NCI-H1694 (cell line): ENCODE results near the gene BTBD9.
"Not testable (repeated sequence)": the region's sequence is repeated elsewhere in the genome, so short reads cannot be mapped to it uniquely, and the experiment has no call there.

Experiments
- DNase-seq: peaks from one replicate; lab custom pipeline; 2025; lab: John Stamatoyannopoulos, UW

The BTBD9 gene

DNA sequence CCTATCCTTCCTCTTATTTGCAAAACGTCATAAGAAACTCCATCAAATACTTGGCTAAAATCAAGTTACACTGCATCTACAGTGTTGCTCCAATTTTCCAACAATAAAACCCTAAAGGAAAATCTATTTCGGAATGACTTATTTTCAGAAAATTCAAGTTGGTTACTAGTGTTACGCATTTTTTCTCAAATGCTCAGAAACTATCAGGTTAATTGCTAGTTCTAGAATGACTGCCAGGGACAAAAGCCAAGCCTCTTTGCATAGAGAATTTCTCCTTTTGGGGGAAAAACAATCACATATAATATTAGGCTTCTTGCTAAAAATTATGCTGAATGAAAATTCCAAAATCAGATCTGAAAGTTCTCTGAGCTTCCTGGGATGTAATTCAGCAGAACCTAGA is 210.2 kb downstream of the BTBD9 start:
- DNase-seq, result no peak

GRCh38 chr6:38427492-38428210 is 212.1 kb downstream of the BTBD9 start:
- DNase-seq, result no peak

DNA sequence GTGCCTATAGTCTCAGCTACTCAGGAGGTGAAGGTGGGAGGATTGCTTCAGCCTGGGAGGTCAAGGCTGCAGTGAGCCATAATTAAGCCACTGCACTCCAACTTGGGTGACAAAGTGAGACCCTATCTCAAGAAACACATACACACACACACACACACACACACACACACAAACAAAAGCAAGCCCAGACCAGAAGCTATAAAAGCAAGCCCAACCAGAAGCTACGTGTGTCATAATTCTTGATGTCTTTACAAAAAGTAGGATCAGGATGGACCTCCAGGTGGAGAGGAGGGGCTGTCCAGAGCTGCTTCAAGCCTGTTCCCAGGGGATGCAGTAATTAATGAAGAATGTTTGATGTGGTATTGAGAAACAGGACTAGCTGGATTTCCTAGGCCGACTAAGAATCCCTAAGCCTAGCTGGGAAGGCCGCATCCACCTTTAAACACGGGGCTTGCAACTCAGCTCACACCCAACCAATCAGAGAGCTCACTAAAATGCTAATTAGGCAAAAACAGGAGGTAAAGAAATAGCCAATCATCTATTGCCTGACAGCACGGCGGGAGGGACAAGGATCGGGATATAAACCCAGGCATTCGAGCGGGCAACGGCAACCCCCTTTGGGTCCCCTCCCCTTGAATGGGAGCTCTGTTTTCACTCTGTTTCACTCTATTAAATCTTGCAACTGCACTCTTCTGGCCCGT is 213.8 kb downstream of the BTBD9 start:
- not testable (repeated sequence) for DNase-seq

DNA sequence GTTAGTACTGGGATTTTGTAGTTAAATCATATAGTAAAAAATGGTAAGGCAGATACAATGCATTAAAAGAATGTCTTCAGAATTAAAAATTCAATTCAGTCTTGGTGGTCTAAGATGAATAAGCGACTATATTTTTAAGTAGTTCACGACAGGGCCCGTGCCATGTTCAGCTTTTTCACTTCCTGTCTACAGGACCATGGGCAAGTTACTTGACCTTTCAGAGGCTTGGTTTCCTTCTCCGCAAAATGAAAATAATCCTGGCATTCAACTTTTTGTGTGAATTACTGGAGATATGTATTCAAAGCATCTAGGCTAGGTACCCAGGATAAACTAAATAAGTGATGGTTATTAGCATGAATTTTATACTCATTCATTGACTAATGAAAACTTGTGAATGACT is 216.0 kb downstream of the BTBD9 start:
- no peak for DNase-seq

- DNase-seq, result no peak
These were observed 219.5 kb downstream of the BTBD9 start for GRCh38 chr6:38420207-38420606.

GRCh38 chr6:38417521-38417920 is 222.2 kb downstream of the BTBD9 start:
- DNase-seq, result no peak

- no peak for DNase-seq
These were observed 224.3 kb downstream of the BTBD9 start for GRCh38 chr6:38415231-38416005.

DNA sequence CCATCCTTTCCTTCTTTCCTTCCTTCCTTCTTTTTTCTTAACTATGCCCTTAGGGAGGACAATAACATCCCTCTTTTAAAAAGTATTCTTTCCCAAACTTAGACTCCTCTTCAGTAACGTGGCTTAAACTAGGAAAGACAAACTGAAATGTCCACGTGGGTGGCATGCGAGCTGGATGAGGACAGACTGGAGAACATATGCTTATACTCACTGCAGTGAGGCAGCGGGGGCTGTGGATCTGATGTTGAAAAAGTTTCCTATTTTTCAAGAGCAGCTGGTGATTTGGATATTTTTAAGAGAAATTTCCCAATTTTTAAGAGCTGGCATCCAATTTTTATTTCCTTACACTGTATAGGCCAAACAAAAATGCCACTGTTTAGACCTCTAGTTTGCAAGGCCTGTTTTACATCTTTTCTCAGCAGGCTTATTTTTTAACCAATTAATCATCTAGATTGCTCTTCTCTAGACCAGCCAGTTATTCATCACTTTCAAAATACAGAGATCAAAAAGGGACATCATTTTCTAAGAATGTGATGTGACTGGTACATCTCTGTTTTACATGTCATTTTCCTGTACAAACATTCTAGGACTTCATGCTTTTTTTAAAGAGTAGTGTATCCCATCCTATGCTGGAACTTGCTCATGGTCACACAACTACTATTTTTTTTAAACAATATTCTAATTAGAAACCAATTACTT is 226.5 kb downstream of the BTBD9 start:
- no peak for DNase-seq

- no peak for DNase-seq
These were observed 232.5 kb downstream of the BTBD9 start for GRCh38 chr6:38407192-38407591.

DNA sequence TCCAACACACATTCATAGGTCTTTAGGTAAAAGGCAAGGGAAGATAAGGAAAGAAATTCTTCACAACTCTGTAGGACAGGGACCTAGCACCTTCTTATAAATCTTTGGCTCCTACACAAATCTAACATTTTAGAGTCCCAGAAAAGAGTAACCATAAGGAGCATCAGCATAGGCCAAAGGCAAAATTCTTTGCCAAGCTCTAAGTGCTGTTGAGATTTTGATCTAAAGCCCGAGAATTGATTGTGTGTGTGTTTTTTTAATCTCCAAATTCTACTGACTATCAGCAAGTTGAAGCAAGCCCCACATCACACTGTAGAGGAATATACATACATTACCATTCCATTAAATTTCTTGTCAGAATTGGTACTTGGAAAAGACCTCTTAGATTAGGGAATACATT is 233.6 kb downstream of the BTBD9 start:
- DNase-seq, result no peak

- DNase-seq, result no peak
These were observed 234.7 kb downstream of the BTBD9 start for GRCh38 chr6:38404900-38405556.

DNA sequence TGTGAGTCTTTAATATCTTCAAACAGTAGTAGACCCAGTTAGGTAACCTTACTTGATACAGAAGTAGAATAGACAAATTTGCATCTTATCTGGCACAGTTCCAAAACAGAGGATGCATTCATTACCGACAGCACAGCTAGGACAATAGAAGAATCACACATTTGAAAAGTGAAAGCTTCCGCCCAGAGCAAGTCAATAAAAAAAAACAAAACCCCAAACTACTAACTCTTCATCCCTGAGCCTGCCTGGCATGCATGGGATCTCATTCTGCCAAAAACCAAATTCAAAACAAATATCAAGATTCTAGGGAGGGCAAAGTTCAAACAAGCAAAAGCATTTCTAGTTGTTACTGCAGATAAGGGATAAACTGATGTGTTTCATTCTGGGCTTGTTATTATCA is 235.4 kb downstream of the BTBD9 start:
- no peak for DNase-seq

DNA sequence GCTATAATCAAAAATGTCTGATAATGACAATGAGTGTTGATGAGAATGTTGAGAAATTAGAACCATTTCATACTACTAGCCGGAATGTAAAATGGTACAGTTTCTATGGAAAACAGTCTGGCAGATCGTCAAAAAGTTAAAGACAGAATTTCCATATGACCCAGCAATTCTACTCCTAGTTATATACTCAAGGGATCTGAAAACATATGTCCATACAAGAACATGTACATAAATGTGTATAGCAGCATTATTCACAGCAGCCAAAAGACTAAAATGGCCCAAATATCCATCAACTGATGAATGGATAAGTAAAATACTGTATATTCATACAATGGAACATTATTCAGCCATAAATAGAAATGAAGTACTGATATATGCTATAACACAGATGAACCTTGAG is 236.2 kb downstream of the BTBD9 start:
- DNase-seq, result no peak

- no peak for DNase-seq
These were observed 239.0 kb downstream of the BTBD9 start for GRCh38 chr6:38400764-38401163.

- DNase-seq, result no peak
These were observed 239.6 kb downstream of the BTBD9 start for GRCh38 chr6:38400101-38400500.

DNA sequence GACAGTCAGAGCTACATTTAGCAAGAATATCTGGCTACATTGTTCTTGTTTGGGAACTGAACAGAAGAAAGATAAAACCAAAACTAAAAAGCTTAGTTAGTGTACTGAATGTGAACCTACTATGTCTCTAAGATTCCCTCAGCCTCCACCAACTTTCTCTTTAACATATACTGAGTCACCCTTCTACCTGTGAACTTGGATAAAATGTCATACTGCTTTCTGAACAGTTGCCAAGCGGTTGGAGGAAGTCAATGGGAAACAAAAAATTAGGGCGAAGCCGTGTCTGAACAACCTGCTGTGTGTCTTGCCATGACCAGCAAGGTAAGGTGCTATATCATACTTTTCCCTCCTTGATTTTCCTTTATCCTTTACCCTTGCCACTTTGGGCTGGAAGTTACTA is 243.5 kb downstream of the BTBD9 start:
- no peak for DNase-seq

GRCh38 chr6:38393986-38394385 is 245.7 kb downstream of the BTBD9 start:
- no peak for DNase-seq

- no peak for DNase-seq
These were observed 247.8 kb downstream of the BTBD9 start for GRCh38 chr6:38391626-38392579.

DNA sequence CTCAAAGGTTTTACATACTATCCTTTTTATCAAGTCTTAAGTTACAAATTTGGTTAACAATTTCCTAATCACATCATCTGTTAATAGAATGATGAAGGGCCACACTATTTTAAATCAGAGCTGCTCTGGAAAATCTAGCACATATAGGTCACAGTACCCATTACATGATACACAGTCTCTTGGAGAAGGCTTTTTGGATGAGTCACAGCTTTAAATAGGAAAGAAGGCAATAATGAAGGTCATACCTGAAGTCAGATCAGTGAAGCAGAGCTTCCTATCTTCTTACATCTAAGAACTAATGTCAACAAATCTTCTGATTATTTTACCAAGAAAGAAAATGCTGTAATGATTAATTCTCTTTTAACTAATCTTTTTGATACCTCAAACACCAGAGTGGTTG is 248.5 kb downstream of the BTBD9 start:
- DNase-seq, result no peak

DNA sequence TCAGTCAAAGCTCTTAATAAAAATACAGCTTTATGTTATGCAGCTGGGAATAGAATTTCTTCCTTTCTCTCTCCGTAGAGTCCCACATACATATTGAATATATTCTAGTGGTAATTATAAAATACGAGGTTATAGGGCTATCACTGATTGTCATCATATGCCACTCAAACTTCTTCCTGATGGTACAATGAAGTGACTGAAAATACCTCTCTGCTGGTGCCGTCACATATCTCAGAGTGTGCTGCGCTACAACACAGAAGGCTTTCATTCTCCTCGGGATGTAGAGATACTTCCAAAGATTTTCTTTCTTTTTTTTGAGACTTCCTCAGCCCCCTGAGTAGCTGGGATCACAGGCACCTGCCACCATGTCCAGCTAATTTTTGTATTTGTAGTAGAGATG is 249.9 kb downstream of the BTBD9 start:
- DNase-seq, result no peak

DNA sequence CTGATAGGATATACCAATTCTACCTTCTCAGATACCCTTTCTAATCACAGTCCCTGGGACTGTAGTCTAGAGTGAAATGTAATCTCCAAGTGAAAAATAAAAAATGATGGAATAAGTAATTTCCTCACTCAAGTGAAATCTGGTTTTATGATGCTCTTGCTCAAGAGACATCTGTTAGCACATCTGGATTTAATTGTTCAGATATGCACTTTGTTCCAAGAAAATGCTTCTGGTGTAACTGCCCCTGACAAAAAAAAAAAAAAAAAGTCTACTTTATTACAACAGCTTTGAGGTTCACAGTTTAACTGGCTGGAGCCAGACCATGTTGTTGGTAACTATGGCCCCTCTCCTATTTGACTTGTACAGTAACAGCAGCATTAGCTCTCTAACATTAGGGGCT is 251.8 kb downstream of the BTBD9 start:
- no peak for DNase-seq
